Fibroblast of lung (primary cell): Measurements from ENCODE around the gene RUFY2. TPM values are rescaled to one million over a fixed set of nuclear protein-coding genes. Genes with fewer than 3 reads are reported as not detected.
A peak's percentile ranks its signal among the peaks of the same experiment; 100 is the strongest.

Source experiments
- DNase-seq, 2 donors: peaks; one replicate each; pipeline versions ENCODE4 v3.0.0 to v3.0.0-alpha.2; 2010; ENCODE audit warnings: low read depth in 2 of 2
- H2AFZ ChIP-seq: 2 replicates; pipeline ENCODE4 v1.5.1; 2012; ENCODE audit warnings: low read length, control low read depth, inconsistent platforms
- H3K27ac ChIP-seq: 2 replicates; pipeline ENCODE4 v1.5.1; 2011; ENCODE audit warnings: low read length, control low read depth; ENCODE audit not compliant: insufficient read depth
- H3K27me3 ChIP-seq: 2 replicates; pipeline ENCODE4 v1.5.1; 2011; ENCODE audit warnings: mild to moderate bottlenecking, low read length; ENCODE audit not compliant: control insufficient read depth, insufficient read depth
- H3K36me3 ChIP-seq: 2 replicates; pipeline ENCODE4 v1.5.1; 2011; ENCODE audit warnings: low read length; ENCODE audit not compliant: control insufficient read depth, insufficient read depth
- H3K4me1 ChIP-seq: 2 replicates; pipeline ENCODE4 v1.5.1; 2011; ENCODE audit warnings: low read length; ENCODE audit not compliant: control insufficient read depth, insufficient read depth; ENCODE audit errors: extremely low read depth
- H3K4me2 ChIP-seq: 2 replicates; pipeline ENCODE4 v1.5.1; 2011; ENCODE audit warnings: low read length, control low read depth; ENCODE audit not compliant: insufficient read depth; ENCODE audit errors: extremely low read depth
- H3K4me3 ChIP-seq, 4 experiments: fragments of 200-600 bp in 1 of 4; sonication (generic) in 1 of 4; replicated peaks in 1 of 4; 2 replicates each; pipeline ENCODE4 v1.5.1; 2011 to 2016; ENCODE audit warnings: low read length in 4 of 4, low read depth in 3 of 4, mild to moderate bottlenecking in 3 of 4, control low read depth in 2 of 4, inconsistent platforms in 1 of 4, mixed read lengths in 1 of 4; ENCODE audit not compliant: insufficient read depth in 1 of 4; ENCODE audit errors: control extremely low read depth in 1 of 4
- H3K79me2 ChIP-seq: 2 replicates; pipeline ENCODE4 v1.5.1; 2012; ENCODE audit warnings: mild to moderate bottlenecking, low read length, inconsistent platforms; ENCODE audit not compliant: control insufficient read depth, insufficient read depth
- H3K9ac ChIP-seq: 2 replicates; pipeline ENCODE4 v1.5.1; 2011; ENCODE audit warnings: mild to moderate bottlenecking, low read length, control low read depth; ENCODE audit not compliant: insufficient read depth
- H3K9me3 ChIP-seq: 2 replicates; pipeline ENCODE4 v1.5.1; 2012; ENCODE audit warnings: low read depth, low read length; ENCODE audit not compliant: control insufficient read depth, insufficient read depth
- H4K20me1 ChIP-seq: 2 replicates; pipeline ENCODE4 v1.5.1; 2011; ENCODE audit warnings: low read length; ENCODE audit not compliant: control insufficient read depth, insufficient read depth; ENCODE audit errors: extremely low read depth
- EZH2 ChIP-seq: IDR thresholded peaks from 2 replicates; pipeline ENCODE4 v1.5.1; 2012; ENCODE audit warnings: low read length, control low read depth, mild to moderate bottlenecking; ENCODE audit errors: missing control alignments
- polyA plus RNA-seq, 2 donors: library from polyadenylated mRNA; depleted of rRNA in 1 of 2; stranded (reverse) in 1 of 2; unstranded in 1 of 2; fragments of >200 nt; gene quantifications; 2 replicates each; pipeline ENCODE4 v1.2.1, GENCODE V29; 2011 to 2012; ENCODE audit warnings: missing spikeins in 1 of 2
- total RNA-seq: library from RNA; depleted of rRNA; stranded (reverse); fragments of >200 nt; gene quantifications from 2 replicates; pipeline ENCODE4 v1.2.1, GENCODE V29; 2014
- TF ChIP-seq, protein P1 (sequence below), 2 donors: IDR thresholded peaks in 1 of 2; conservative IDR thresholded peaks in 1 of 2; 1 replicate in 1 of 2; 2 replicates in 1 of 2; pipeline ENCODE4 v1.5.1; 2011 to 2012; ENCODE audit warnings: low read length in 2 of 2, control low read depth in 1 of 2, inconsistent platforms in 1 of 2, low read depth in 1 of 2, mild to moderate bottlenecking in 1 of 2

The RUFY2 gene
- total and polyA plus RNA-seq, 2 donors (not counting 1 experiment from before 2014, with no cell fraction given) = 18.4 to 25.9 TPM

GRCh38 chr10:68353537-68353936, 53.5 kb downstream of the RUFY2 start:
- no peaks in the 10 kb centered on the region for H3K4me1 ChIP-seq

DNA sequence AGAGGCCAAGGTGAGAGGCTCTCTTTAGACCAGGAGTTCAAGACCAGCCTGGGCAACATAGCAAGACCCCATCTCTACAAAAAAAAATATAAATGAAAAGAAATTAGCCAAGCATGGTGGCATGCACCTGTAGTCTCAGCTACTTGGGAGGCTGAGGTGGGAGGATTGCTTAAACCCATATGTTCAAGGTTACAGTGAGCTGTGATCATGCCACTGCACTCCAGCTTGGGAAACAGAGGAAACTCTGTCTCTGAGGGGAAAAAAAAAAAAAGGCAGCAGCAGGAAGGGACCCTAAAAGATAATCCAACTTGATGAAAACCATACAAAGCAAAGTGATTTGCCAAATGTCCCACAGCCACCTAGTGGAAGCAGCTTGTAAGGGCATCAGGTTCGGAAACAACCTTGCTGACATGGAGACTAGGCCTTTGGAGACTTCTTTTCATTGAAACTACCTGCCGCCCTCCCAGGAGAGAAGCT, 58.8 kb downstream of the RUFY2 start:
- no peak overlapping the region for H3K4me3 ChIP-seq
- no peak overlapping the region for H2AFZ ChIP-seq
- H4K20me1 ChIP-seq = no peaks in the 10 kb centered on the region
- DNase-seq = peak; percentile 43 to 67
- H3K9ac ChIP-seq = no peak overlapping the region
- H3K36me3 ChIP-seq = peaks cover 7% of the 10 kb centered on the region
- no peaks in the 10 kb centered on the region for H3K9me3 ChIP-seq
- TF ChIP-seq EZH2 = no peak
- TF ChIP-seq, protein P1, sequence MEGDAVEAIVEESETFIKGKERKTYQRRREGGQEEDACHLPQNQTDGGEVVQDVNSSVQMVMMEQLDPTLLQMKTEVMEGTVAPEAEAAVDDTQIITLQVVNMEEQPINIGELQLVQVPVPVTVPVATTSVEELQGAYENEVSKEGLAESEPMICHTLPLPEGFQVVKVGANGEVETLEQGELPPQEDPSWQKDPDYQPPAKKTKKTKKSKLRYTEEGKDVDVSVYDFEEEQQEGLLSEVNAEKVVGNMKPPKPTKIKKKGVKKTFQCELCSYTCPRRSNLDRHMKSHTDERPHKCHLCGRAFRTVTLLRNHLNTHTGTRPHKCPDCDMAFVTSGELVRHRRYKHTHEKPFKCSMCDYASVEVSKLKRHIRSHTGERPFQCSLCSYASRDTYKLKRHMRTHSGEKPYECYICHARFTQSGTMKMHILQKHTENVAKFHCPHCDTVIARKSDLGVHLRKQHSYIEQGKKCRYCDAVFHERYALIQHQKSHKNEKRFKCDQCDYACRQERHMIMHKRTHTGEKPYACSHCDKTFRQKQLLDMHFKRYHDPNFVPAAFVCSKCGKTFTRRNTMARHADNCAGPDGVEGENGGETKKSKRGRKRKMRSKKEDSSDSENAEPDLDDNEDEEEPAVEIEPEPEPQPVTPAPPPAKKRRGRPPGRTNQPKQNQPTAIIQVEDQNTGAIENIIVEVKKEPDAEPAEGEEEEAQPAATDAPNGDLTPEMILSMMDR (conservative IDR thresholded peaks at IDR 0.05 in 1 of 2, IDR thresholded peaks at IDR 0.05 in 1 of 2; ENCODE audit: low read depth in 1 of 2, low read length in 2 of 2) = peak; percentile 86 to 92
- no peak overlapping the region for H3K4me2 ChIP-seq
- no peaks in the 10 kb centered on the region for H3K4me1 ChIP-seq
- no peaks in the 10 kb centered on the region for H3K27me3 ChIP-seq
- H3K79me2 ChIP-seq = no peaks in the 10 kb centered on the region
- no peak overlapping the region for H3K27ac ChIP-seq

More at GRCh38 chr10:68353537-68353936, 53.5 kb downstream of the RUFY2 start:
- DNase-seq = no peak
- TF ChIP-seq, protein P1 (conservative IDR thresholded peaks at IDR 0.05 in 1 of 2, IDR thresholded peaks at IDR 0.05 in 1 of 2; ENCODE audit: low read depth in 1 of 2, low read length in 2 of 2) = no peak
- TF ChIP-seq EZH2 = no peak
- H3K9me3 ChIP-seq = no peaks in the 10 kb centered on the region
- no peaks in the 10 kb centered on the region for H3K79me2 ChIP-seq
- H4K20me1 ChIP-seq = no peaks in the 10 kb centered on the region
- H3K27me3 ChIP-seq = no peaks in the 10 kb centered on the region
- H3K27ac ChIP-seq = no peak overlapping the region
- no peaks in the 10 kb centered on the region for H3K36me3 ChIP-seq
- no peak overlapping the region for H3K9ac ChIP-seq
- H2AFZ ChIP-seq = no peak overlapping the region
- H3K4me3 ChIP-seq = no peak overlapping the region
- no peak overlapping the region for H3K4me2 ChIP-seq

- no peak overlapping the region for H2AFZ ChIP-seq
- H3K27me3 ChIP-seq = no peaks in the 10 kb centered on the region
- no peak overlapping the region for H3K4me3 ChIP-seq
- no peak overlapping the region for H3K4me2 ChIP-seq
- no peaks in the 10 kb centered on the region for H3K4me1 ChIP-seq
- DNase-seq = no peak
- no peak overlapping the region for H3K27ac ChIP-seq
- H3K79me2 ChIP-seq = peaks cover 11% of the 10 kb centered on the region
- TF ChIP-seq EZH2 = no peak
- TF ChIP-seq, protein P1 (conservative IDR thresholded peaks at IDR 0.05 in 1 of 2, IDR thresholded peaks at IDR 0.05 in 1 of 2; ENCODE audit: low read depth in 1 of 2, low read length in 2 of 2) = no peak
- H4K20me1 ChIP-seq = no peaks in the 10 kb centered on the region
- H3K9me3 ChIP-seq = no peaks in the 10 kb centered on the region
- H3K9ac ChIP-seq = no peak overlapping the region
- H3K36me3 ChIP-seq = peaks cover 10% of the 10 kb centered on the region
Measured at GRCh38 chr10:68346774-68347173, 60.3 kb downstream of the RUFY2 start.
